Stimulated activated CD8-positive, alpha-beta memory T cell treated with anti-CD3 and anti-CD28 coated beads, Interleukin-15, amount 100 ng/mL, for 24 hours (primary cell): Measurements from ENCODE around the gene CCT3.
"Not testable (repeated sequence)": the region's sequence is repeated elsewhere in the genome, so short reads cannot be mapped to it uniquely, and the experiment has no call there.

Source experiments
- DNase-seq: peaks from one replicate; pipeline ENCODE4 v3.0.0-alpha.2; 2020; ENCODE audit warnings: low read depth

The CCT3 gene

GRCh38 chr1:156338180-156338976 lies at the start of gene CCT3, which contains the start of gene TSACC:
Gene CCT3 (minus strand): TSS chr1:156338292. CDS start chr1:156338184, 108 bp downstream.
Gene TSACC (plus strand): TSS chr1:156338526. CDS start chr1:156339758, 1,232 bp downstream.
- DNase-seq, result peak; percentile 99

GRCh38 chr1:156387870-156388173 lies 49.7 kb upstream of the CCT3 start:
- DNase-seq, result no peak

GRCh38 chr1:156386949-156387869 lies 49.1 kb upstream of the CCT3 start:
- DNase-seq, result no peak

GRCh38 chr1:156386134-156386901 lies 48.2 kb upstream of the CCT3 start:
- no peak for DNase-seq

GRCh38 chr1:156385534-156386031 lies 47.5 kb upstream of the CCT3 start:
- peak; percentile 62 for DNase-seq

GRCh38 chr1:156384658-156385057 lies 46.6 kb upstream of the CCT3 start:
- no peak for DNase-seq

GRCh38 chr1:156384007-156384406 lies 45.9 kb upstream of the CCT3 start:
- DNase-seq, result no peak

GRCh38 chr1:156383023-156383422 lies 44.9 kb upstream of the CCT3 start:
- peak; percentile 21 for DNase-seq

GRCh38 chr1:156382561-156382960 lies 44.5 kb upstream of the CCT3 start:
- DNase-seq, result no peak

- DNase-seq, result no peak
Measured at GRCh38 chr1:156379420-156380165, 41.5 kb upstream of the CCT3 start.

- no peak for DNase-seq
Measured at GRCh38 chr1:156378557-156378956, 40.5 kb upstream of the CCT3 start.

GRCh38 chr1:156376958-156377919 lies 39.1 kb upstream of the CCT3 start:
- DNase-seq, result no peak

- DNase-seq, result no peak
Measured at GRCh38 chr1:156376146-156376545, 38.1 kb upstream of the CCT3 start.

GRCh38 chr1:156373546-156373945 lies 35.5 kb upstream of the CCT3 start:
- no peak for DNase-seq

- no peak for DNase-seq
Measured at GRCh38 chr1:156372876-156373275, 34.8 kb upstream of the CCT3 start.

- no peak for DNase-seq
Measured at GRCh38 chr1:156372265-156372586, 34.1 kb upstream of the CCT3 start.

GRCh38 chr1:156371553-156372264 lies 33.6 kb upstream of the CCT3 start:
- DNase-seq, result no peak

- not testable (repeated sequence) for DNase-seq
Measured at GRCh38 chr1:156369685-156370286, 31.7 kb upstream of the CCT3 start.
